MCF 10A (cell line): ENCODE measurements around the gene TNFAIP8. TPM values are rescaled to one million over a fixed set of nuclear protein-coding genes. Genes with fewer than 3 reads are reported as not detected.

Experiments
- BruUV-seq: library from RNA; stranded (reverse); fragments of 400-500 nt; replicated peaks from 2 replicates; lab custom pipeline; 2021; lab: Mats Ljungman, UMichigan
- CTCF ChIA-PET: fragments of 300-600 bp; sonication (Branson Sonifier 250); formaldehyde crosslinking; extraction: SDS; loops from one replicate; lab custom pipeline; 2021; ENCODE audit warnings: antibody characterized with exemption, inconsistent platforms; lab: Yijun Ruan, JAX
- POLR2A ChIA-PET: fragments of 300-600, 350-650 bp; sonication (Branson Sonifier 250); formaldehyde crosslinking; extraction: SDS; loops from one replicate; lab custom pipeline; 2020; ENCODE audit warnings: antibody characterized with exemption, inconsistent platforms; lab: Yijun Ruan, JAX
- DNase-seq: peaks from one replicate; pipeline ENCODE4 v3.0.0-alpha.2; 2018; ENCODE audit not compliant: unreplicated experiment
- H3K27ac Mint-ChIP-seq: one replicate; pipeline ENCODE4 v1.8.0; 2022; ENCODE audit warnings: mild to moderate bottlenecking, low read depth, mixed read lengths; ENCODE audit not compliant: unreplicated experiment
- H3K27me3 Mint-ChIP-seq: one replicate; pipeline ENCODE4 v1.8.0; 2022; ENCODE audit warnings: mixed read lengths; ENCODE audit not compliant: insufficient read depth, unreplicated experiment
- H3K36me3 Mint-ChIP-seq: one replicate; pipeline ENCODE4 v1.8.0; 2022; ENCODE audit warnings: mild to moderate bottlenecking, moderate library complexity, mixed read lengths; ENCODE audit not compliant: insufficient read depth, unreplicated experiment
- H3K4me1 Mint-ChIP-seq: one replicate; pipeline ENCODE4 v1.8.0; 2022; ENCODE audit warnings: mixed read lengths; ENCODE audit not compliant: insufficient read depth, unreplicated experiment
- H3K4me3 Mint-ChIP-seq: one replicate; pipeline ENCODE4 v1.8.0; 2022; ENCODE audit warnings: mild to moderate bottlenecking, moderate library complexity, mixed read lengths; ENCODE audit not compliant: unreplicated experiment
- H3K9me3 Mint-ChIP-seq: one replicate; pipeline ENCODE4 v1.8.0; 2022; ENCODE audit warnings: mixed read lengths; ENCODE audit not compliant: unreplicated experiment
- intact Hi-C: fragments of 100-400 bp; cut with micrococcal nuclease; formaldehyde crosslinking; loops from 2 replicates; pipeline ENCODE4 v1.14.1; 2022
- total RNA-seq: library from RNA; stranded (reverse); gene quantifications from 2 replicates; pipeline ENCODE4 v1.2.3, GENCODE V29; 2022
- TF ChIP-seq, protein P1 (sequence below): fragments of 200-600 bp; IDR thresholded peaks from one replicate; pipeline ENCODE4 v1.8.0; 2022; ENCODE audit warnings: antibody characterized with exemption, mild to moderate bottlenecking; ENCODE audit not compliant: unreplicated experiment

Gene TNFAIP8
- total RNA-seq, 1 experiment from 2014 or later = 16.2 TPM

DNA sequence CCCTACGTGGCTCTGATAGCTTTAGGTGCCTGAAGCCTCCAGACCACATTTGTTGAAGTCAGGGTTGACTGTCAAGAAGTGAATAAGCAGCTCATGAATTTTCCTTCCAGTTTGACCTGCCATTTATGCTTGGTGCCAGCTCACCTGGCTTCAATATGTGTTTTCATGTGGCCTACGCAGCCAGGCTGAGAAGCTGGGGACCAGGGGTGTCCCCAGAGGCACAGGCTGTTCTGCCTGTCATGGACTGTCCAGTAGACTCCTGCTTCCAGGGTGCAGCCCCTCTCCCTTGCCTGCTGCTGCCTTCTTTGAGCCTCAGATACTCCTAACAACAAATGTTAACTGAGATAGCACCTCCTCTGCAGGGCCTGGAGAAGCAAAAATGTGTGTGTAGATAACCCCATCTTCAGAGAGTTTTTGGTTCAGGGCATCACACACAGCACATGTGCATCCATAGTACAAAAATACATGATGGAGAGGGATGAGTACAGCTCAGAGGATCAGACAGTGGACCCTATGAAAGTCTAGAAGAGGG is 5.8 kb downstream of the TNFAIP8 start:
- peak overlapping the region; percentile 44 for H3K4me3 Mint-ChIP-seq
- CTCF ChIA-PET = interaction anchor here (0.6 to 11.7 kb wide), 18 partner anchors 9 to 1295 kb away, joined by 3 to 161 read pairs (median 4); partner anchors contain the start of gene DTWD2
- H3K36me3 Mint-ChIP-seq = peaks cover 27% of the 10 kb centered on the region
- POLR2A ChIA-PET = interaction anchor here (0.5 to 21.8 kb wide), 19 partner anchors 9 to 1360 kb away, joined by 3 to 492 read pairs (median 15); partner anchors contain the start of gene DMXL1
- BruUV-seq = no TSS peak
- H3K4me1 Mint-ChIP-seq = peaks cover 86% of the 10 kb centered on the region
- no peaks in the 10 kb centered on the region for H3K9me3 Mint-ChIP-seq
- TF ChIP-seq, protein P1, sequence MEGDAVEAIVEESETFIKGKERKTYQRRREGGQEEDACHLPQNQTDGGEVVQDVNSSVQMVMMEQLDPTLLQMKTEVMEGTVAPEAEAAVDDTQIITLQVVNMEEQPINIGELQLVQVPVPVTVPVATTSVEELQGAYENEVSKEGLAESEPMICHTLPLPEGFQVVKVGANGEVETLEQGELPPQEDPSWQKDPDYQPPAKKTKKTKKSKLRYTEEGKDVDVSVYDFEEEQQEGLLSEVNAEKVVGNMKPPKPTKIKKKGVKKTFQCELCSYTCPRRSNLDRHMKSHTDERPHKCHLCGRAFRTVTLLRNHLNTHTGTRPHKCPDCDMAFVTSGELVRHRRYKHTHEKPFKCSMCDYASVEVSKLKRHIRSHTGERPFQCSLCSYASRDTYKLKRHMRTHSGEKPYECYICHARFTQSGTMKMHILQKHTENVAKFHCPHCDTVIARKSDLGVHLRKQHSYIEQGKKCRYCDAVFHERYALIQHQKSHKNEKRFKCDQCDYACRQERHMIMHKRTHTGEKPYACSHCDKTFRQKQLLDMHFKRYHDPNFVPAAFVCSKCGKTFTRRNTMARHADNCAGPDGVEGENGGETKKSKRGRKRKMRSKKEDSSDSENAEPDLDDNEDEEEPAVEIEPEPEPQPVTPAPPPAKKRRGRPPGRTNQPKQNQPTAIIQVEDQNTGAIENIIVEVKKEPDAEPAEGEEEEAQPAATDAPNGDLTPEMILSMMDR = no peak
- H3K27me3 Mint-ChIP-seq = no peaks in the 10 kb centered on the region
- DNase-seq = no peak
- H3K27ac Mint-ChIP-seq = peak overlapping the region; percentile 80
- intact Hi-C loops = loop anchor here (1.0 kb wide), 1 partner anchor 37 kb away; no protein-coding TSS in a partner anchor

DNA sequence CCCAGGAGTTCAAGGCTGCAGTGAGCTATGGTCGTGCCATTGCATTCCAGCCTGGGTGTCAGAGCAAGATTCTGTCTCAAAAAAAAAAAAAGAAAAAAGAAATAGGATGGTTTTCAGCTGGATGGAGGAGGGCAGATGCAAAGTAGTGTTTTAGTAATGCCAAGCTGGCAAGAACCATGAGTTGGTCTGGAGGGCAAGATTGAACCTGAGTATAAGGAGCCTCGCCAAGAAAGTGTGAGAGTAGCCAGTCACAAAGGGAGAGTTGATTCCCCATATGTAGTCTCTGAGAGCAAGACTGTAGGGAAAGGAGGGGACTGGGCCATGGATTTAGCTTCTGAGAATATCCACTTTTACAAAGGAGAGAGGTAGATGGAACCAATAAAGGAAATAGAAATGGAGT is 6.9 kb downstream of the TNFAIP8 start:
- DNase-seq = peak; percentile 60
- TF ChIP-seq, protein P1 = no peak
- Mint-ChIP-seq H3K36me3 (peaks cover 34% of the 10 kb centered on the region), H3K4me1 (peaks cover 86% of the 10 kb centered on the region), H3K9me3 (no peaks in the 10 kb centered on the region), H3K27ac (peak overlapping the region; percentile 80), H3K27me3 (no peaks in the 10 kb centered on the region), H3K4me3 (no peak overlapping the region)
- intact Hi-C loops = no loop called here
- POLR2A ChIA-PET = interaction anchor here (0.9 to 21.8 kb wide), 12 partner anchors 8 to 89 kb away, joined by 3 to 492 read pairs (median 18); partner anchors contain the start of gene HSD17B4
- CTCF ChIA-PET = interaction anchor here (0.6 to 11.7 kb wide), 10 partner anchors 16 to 374 kb away, joined by 3 to 161 read pairs (median 8); partner anchors contain the start of gene DTWD2
- BruUV-seq = no TSS peak

DNA sequence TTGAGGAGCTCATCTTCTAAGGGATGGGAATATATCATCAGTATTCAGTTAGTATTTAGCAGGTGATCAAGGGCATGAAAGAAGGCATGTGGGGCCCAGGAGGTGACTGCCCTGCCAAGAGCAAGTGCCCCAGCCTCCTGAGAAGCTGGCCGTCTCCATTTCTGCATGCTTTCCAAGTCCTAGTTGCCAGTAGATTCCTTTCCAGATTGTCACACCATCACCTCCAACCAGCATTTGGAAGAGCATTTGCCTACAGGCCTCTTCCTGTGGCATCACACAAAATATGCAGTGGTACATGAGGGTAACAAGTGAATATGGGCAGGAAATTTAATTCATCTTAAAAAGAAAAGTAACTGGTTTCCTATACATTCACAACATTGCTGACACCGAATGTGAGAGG is 7.5 kb downstream of the TNFAIP8 start:
- TF ChIP-seq, protein P1 = no peak
- Mint-ChIP-seq H3K27ac (peak overlapping the region; percentile 80), H3K4me1 (peaks cover 86% of the 10 kb centered on the region), H3K4me3 (no peak overlapping the region), H3K27me3 (no peaks in the 10 kb centered on the region), H3K9me3 (no peaks in the 10 kb centered on the region), H3K36me3 (peaks cover 34% of the 10 kb centered on the region)
- CTCF ChIA-PET = interaction anchor here (0.6 to 11.7 kb wide), 6 partner anchors 15 to 47 kb away, joined by 3 to 161 read pairs (median 26); no protein-coding TSS in a partner anchor
- DNase-seq = no peak
- intact Hi-C loops = no loop called here
- BruUV-seq = no TSS peak
- POLR2A ChIA-PET = interaction anchor here (1.0 to 21.8 kb wide), 8 partner anchors 16 to 89 kb away, joined by 3 to 492 read pairs (median 22); partner anchors contain the start of gene HSD17B4

DNA sequence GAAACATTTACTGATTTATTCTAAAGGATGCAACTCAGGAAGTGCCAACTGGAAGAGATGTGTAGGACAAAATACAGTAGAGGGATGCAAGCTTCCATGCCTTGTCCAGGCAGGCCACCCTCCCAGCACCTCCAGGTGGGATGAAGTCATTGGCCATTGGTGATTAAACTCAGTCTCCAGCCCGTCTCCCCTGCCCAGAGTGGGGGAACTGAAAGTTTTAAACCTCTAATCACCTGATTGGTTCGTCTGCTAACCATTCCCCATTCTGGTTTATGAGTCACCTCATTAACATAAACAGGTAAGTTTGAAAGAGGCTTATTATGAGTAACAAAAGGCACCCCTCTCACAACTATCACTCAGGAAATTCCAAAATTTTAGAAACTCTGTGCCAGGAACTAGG is 8.1 kb downstream of the TNFAIP8 start:
- H3K4me3 Mint-ChIP-seq = no peak overlapping the region

More for the DNA sequence above, 8.1 kb downstream of the TNFAIP8 start:
- intact Hi-C loops = no loop called here
- no peak for DNase-seq
- POLR2A ChIA-PET = interaction anchor here (1.4 to 21.8 kb wide), 7 partner anchors 7 to 89 kb away, joined by 4 to 492 read pairs (median 38); partner anchors contain the start of gene TNFAIP8
- Mint-ChIP-seq H3K36me3 (peaks cover 34% of the 10 kb centered on the region), H3K9me3 (no peaks in the 10 kb centered on the region), H3K27ac (no peak overlapping the region), H3K27me3 (no peaks in the 10 kb centered on the region), H3K4me1 (peaks cover 85% of the 10 kb centered on the region)
- TF ChIP-seq, protein P1 = no peak
- CTCF ChIA-PET = interaction anchor here (0.6 to 9.4 kb wide), 3 partner anchors 39 to 375 kb away, joined by 3 to 132 read pairs (median 5); partner anchors contain the start of gene DTWD2
- no TSS peak for BruUV-seq
